Lower leg skin (tissue), 4 donors: Measurements from ENCODE around the gene TLR2. TPM values are rescaled to one million over a fixed set of nuclear protein-coding genes. Genes with fewer than 3 reads are reported as not detected.

Experiments
- DNase-seq, 2 donors: peaks; one replicate each; pipeline ENCODE4 v3.0.0-alpha.2; 2019; ENCODE audit warnings: low spot score in 2 of 2
- H3K4me3 ChIP-seq: fragments of 200-600 bp; sonication (generic); 2 replicates; pipeline ENCODE4 v1.5.1; 2017; ENCODE audit warnings: mild to moderate bottlenecking, low read depth; ENCODE audit not compliant: poor library complexity, severe bottlenecking
- CTCF ChIP-seq, 3 donors: fragments of 450-650 bp; IDR thresholded peaks; one replicate each; pipeline ENCODE4 v1.5.1; 2016; ENCODE audit warnings: antibody characterized with exemption in 3 of 3, mild to moderate bottlenecking in 3 of 3, moderate library complexity in 2 of 3
- POLR2A ChIP-seq, 2 donors: fragments of 450-650 bp; IDR thresholded peaks; one replicate each; pipeline ENCODE4 v1.6.1; 2016 to 2017; ENCODE audit warnings: antibody characterized with exemption in 2 of 2, mild to moderate bottlenecking in 1 of 2, moderate library complexity in 1 of 2
- WGBS, 2 donors: methylation state at CpG; one replicate each; pipeline ENCODE4 v1.1.5; 2018; 5-methylcytosine and 5-hydroxymethylcytosine counted together
- intact Hi-C: fragments of 100-400 bp; cut with DNase I; formaldehyde crosslinking; loops from one replicate; pipeline ENCODE4 v1.15.0; 2023; ENCODE audit warnings: low total_unique reads
- total RNA-seq, 4 donors: library from RNA; depleted of rRNA; stranded (reverse); fragments of >200 nt; gene quantifications; one replicate each; pipeline ENCODE4 v1.1.0, GENCODE V29; 2016

TLR2 gene
- total RNA-seq, 4 donors from 2014 or later = 5.0 to 11.7 (median 7.9) TPM

- DNase-seq = no peak
- no peak for TF ChIP-seq POLR2A (IDR thresholded peaks at IDR 0.05)
- TF ChIP-seq CTCF (IDR thresholded peaks at IDR 0.05) = no peak
- H3K4me3 ChIP-seq = no peak overlapping the region
- WGBS, 2 donors = 90 to 91% methylated on average over 1 of the region's 1 CpG
- intact Hi-C loops = no loop called here
Measured at GRCh38 chr4:153725831-153726154, 41.7 kb downstream of the TLR2 start.

GRCh38 chr4:153728151-153728550 lies 44.1 kb downstream of the TLR2 start:
- no peak overlapping the region for H3K4me3 ChIP-seq
- WGBS, 2 donors = 79 to 86% methylated on average over 5 of the region's 5 CpGs
- TF ChIP-seq CTCF (IDR thresholded peaks at IDR 0.05) = no peak
- no peak for TF ChIP-seq POLR2A (IDR thresholded peaks at IDR 0.05)
- intact Hi-C loops = no loop called here
- DNase-seq = no peak

- WGBS, 2 donors = 77 to 85% methylated on average over 4 of the region's 4 CpGs
- intact Hi-C loops = no loop called here
- DNase-seq = no peak
- no peak for TF ChIP-seq CTCF (IDR thresholded peaks at IDR 0.05)
- TF ChIP-seq POLR2A (IDR thresholded peaks at IDR 0.05) = no peak
- no peak overlapping the region for H3K4me3 ChIP-seq
Measured at GRCh38 chr4:153728660-153729059, 44.6 kb downstream of the TLR2 start.

- no peak overlapping the region for H3K4me3 ChIP-seq
- WGBS, 2 donors = 90 to 92% methylated on average over 2 of the region's 2 CpGs
- TF ChIP-seq POLR2A (IDR thresholded peaks at IDR 0.05) (no peak), CTCF (IDR thresholded peaks at IDR 0.05) (no peak)
- intact Hi-C loops = no loop called here
- DNase-seq = no peak
Measured at GRCh38 chr4:153729895-153730294, 45.8 kb downstream of the TLR2 start.

- DNase-seq = no peak
- intact Hi-C loops = no loop called here
- no peak for TF ChIP-seq POLR2A (IDR thresholded peaks at IDR 0.05)
- no peak for TF ChIP-seq CTCF (IDR thresholded peaks at IDR 0.05)
- WGBS, 2 donors = 16 to 26% methylated on average over 3 of the region's 3 CpGs
- H3K4me3 ChIP-seq = no peak overlapping the region
Measured at GRCh38 chr4:153731239-153731638, 47.2 kb downstream of the TLR2 start.

- no peak overlapping the region for H3K4me3 ChIP-seq
- no peak for DNase-seq
- 52 to 54% methylated on average over 4 of the region's 4 CpGs for WGBS, 2 donors
- intact Hi-C loops = no loop called here
- TF ChIP-seq CTCF (IDR thresholded peaks at IDR 0.05) (no peak), POLR2A (IDR thresholded peaks at IDR 0.05) (no peak)
Measured at GRCh38 chr4:153733751-153734448, 49.8 kb downstream of the TLR2 start.
